Measurements from ENCODE around the gene EXOC7. TPM values are rescaled to one million over a fixed set of nuclear protein-coding genes. Genes with fewer than 3 reads are reported as not detected.

EXOC7 gene
- polyA plus RNA-seq, 1 donor (not counting 4 experiments of a cell fraction or from before 2014, with no cell fraction given): 60.6 TPM

DNA sequence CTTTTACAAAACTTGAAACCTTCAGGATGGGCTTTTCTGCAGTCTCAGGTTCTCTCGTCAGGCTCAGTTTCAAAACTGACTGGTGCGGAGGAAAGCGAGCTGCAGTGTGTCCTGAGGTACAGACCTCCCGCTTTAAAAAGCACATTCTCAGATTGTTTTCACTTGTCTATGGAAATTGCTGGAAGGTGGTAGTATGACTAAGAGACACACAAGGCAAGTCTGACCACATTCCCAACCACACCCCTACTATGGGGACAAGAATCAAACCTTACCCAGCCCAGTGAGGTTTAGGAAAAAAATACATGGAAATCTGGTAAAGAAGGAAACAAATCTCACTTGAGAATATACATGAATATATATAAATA lies 49.5 kb downstream of the EXOC7 start:
- peaks cover 27% of the 10 kb centered on the region for H3K4me1 ChIP-seq (ENCODE audit: control insufficient read depth, extremely low read depth, insufficient read depth, low read length)
- DNase-seq (ENCODE audit: low read depth, low spot score) (peak; percentile 68), FAIRE-seq (peak; percentile 88)
- dilution Hi-C loops (cut with MboI; ENCODE audit: extremely low pct_ligation_motif_present, low sequenced_read_pairs): no loop called here
- H3K9ac ChIP-seq (ENCODE audit: control insufficient read depth, extremely low read depth, insufficient read depth, low read length): peak overlapping the region; percentile 81
- H4K20me1 ChIP-seq (ENCODE audit: control insufficient read depth, extremely low read depth, insufficient read depth, low read length): no peaks in the 10 kb centered on the region
- peak overlapping the region; percentile 99 for H3K27ac ChIP-seq (ENCODE audit: control insufficient read depth, insufficient read depth, low read length)
- no peak overlapping the region for H2AFZ ChIP-seq (ENCODE audit: control insufficient read depth, low read length)
- no peaks in the 10 kb centered on the region for H3K27me3 ChIP-seq (ENCODE audit: control insufficient read depth, extremely low read depth, insufficient read depth, low read length)
- no peaks in the 10 kb centered on the region for H3K9me3 ChIP-seq (ENCODE audit: control insufficient read depth, low read depth, low read length)
- TF ChIP-seq, protein P1, sequence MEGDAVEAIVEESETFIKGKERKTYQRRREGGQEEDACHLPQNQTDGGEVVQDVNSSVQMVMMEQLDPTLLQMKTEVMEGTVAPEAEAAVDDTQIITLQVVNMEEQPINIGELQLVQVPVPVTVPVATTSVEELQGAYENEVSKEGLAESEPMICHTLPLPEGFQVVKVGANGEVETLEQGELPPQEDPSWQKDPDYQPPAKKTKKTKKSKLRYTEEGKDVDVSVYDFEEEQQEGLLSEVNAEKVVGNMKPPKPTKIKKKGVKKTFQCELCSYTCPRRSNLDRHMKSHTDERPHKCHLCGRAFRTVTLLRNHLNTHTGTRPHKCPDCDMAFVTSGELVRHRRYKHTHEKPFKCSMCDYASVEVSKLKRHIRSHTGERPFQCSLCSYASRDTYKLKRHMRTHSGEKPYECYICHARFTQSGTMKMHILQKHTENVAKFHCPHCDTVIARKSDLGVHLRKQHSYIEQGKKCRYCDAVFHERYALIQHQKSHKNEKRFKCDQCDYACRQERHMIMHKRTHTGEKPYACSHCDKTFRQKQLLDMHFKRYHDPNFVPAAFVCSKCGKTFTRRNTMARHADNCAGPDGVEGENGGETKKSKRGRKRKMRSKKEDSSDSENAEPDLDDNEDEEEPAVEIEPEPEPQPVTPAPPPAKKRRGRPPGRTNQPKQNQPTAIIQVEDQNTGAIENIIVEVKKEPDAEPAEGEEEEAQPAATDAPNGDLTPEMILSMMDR (optimal IDR thresholded peaks at IDR 0.05 in 1 of 3, IDR thresholded peaks at IDR 0.05 in 1 of 3, conservative IDR thresholded peaks at IDR 0.05 in 1 of 3; ENCODE audit: extremely low read depth in 1 of 3, insufficient read depth in 2 of 3, low read length in 3 of 3): no peak
- TF ChIP-seq EZH2 (IDR thresholded peaks at IDR 0.05; ENCODE audit: low read length): no peak
- peak overlapping the region; percentile 99 for H3K4me2 ChIP-seq (ENCODE audit: control insufficient read depth, extremely low read depth, insufficient read depth, low read depth, low read length)
- H3K9me1 ChIP-seq (ENCODE audit: control insufficient read depth, extremely low read depth, insufficient read depth, low read length): peaks cover 3% of the 10 kb centered on the region
- peaks cover 22 to 46% of the 10 kb centered on the region in 2 experiments for H3K36me3 ChIP-seq (ENCODE audit: control insufficient read depth in 2 of 2, extremely low read depth in 1 of 2, insufficient read depth in 2 of 2, low read length in 2 of 2)
- H3K4me3 ChIP-seq (ENCODE audit: control insufficient read depth in 2 of 3, extremely low read depth in 1 of 3, insufficient read depth in 2 of 3, low read depth in 1 of 3, low read length in 3 of 3): peak overlapping the region in 2 of 3 experiments; percentile 55 to 72
- peaks cover 7% of the 10 kb centered on the region for H3K79me2 ChIP-seq (ENCODE audit: control insufficient read depth, insufficient read depth, low read length)

DNA sequence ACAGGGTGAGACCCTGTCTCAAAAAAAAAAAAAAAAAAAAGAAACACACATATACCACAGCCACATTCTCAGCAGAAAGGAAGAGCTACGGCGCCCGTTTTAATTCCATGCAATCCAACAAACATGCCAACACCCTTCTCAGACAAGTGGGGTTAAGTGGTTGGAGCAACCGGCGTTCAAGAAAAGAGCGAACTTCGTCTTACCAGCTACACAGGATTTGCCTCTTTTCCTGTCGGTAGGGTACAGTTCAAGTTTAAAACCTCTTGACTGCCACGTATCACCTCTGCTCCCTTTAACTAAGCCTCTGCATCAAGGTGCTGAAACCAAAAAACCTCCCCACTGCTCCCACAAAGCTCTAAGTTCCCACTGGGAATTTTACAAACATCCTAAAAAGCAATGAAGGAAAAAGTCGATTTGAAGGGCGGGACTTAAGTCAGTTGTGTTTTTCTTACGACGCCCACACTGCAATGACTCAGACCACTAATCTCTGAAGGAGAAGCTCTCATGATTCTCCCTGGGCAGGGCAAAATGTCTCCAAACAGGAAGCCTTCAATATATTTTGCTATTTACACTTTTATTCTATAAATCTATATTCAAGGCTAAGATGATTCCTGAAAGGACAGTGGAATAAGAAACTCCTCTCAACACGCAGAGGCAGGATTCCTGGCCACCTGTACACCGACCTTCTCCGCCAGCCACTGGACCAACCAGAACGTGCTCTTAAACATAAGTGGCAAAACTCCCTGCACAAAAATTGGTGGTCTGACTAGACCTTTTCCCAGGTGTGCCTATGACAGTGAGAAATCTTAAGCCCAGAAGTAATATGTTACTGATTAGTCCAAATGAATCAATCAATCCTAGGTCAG lies 50.1 kb downstream of the EXOC7 start:
- no peaks in the 10 kb centered on the region for H3K9me3 ChIP-seq (ENCODE audit: control insufficient read depth, low read depth, low read length)
- DNase-seq (ENCODE audit: low read depth, low spot score): peak; percentile 38
- no peaks in the 10 kb centered on the region for H4K20me1 ChIP-seq (ENCODE audit: control insufficient read depth, extremely low read depth, insufficient read depth, low read length)
- peak overlapping the region; percentile 11 to 72 (median 55) for H3K4me3 ChIP-seq (ENCODE audit: control insufficient read depth in 2 of 3, extremely low read depth in 1 of 3, insufficient read depth in 2 of 3, low read depth in 1 of 3, low read length in 3 of 3)
- peak overlapping the region; percentile 99 for H3K27ac ChIP-seq (ENCODE audit: control insufficient read depth, insufficient read depth, low read length)
- dilution Hi-C loops (cut with MboI; ENCODE audit: extremely low pct_ligation_motif_present, low sequenced_read_pairs): no loop called here
- H3K27me3 ChIP-seq (ENCODE audit: control insufficient read depth, extremely low read depth, insufficient read depth, low read length): no peaks in the 10 kb centered on the region
- peaks cover 19 to 46% of the 10 kb centered on the region in 2 experiments for H3K36me3 ChIP-seq (ENCODE audit: control insufficient read depth in 2 of 2, extremely low read depth in 1 of 2, insufficient read depth in 2 of 2, low read length in 2 of 2)
- peaks cover 7% of the 10 kb centered on the region for H3K79me2 ChIP-seq (ENCODE audit: control insufficient read depth, insufficient read depth, low read length)
- no peak overlapping the region for H2AFZ ChIP-seq (ENCODE audit: control insufficient read depth, low read length)
- FAIRE-seq: peak; percentile 20
- peak overlapping the region; percentile 99 for H3K4me2 ChIP-seq (ENCODE audit: control insufficient read depth, extremely low read depth, insufficient read depth, low read depth, low read length)
- peaks cover 27% of the 10 kb centered on the region for H3K4me1 ChIP-seq (ENCODE audit: control insufficient read depth, extremely low read depth, insufficient read depth, low read length)
- peak overlapping the region; percentile 81 for H3K9ac ChIP-seq (ENCODE audit: control insufficient read depth, extremely low read depth, insufficient read depth, low read length)
- TF ChIP-seq, protein P1 (optimal IDR thresholded peaks at IDR 0.05 in 1 of 3, IDR thresholded peaks at IDR 0.05 in 1 of 3, conservative IDR thresholded peaks at IDR 0.05 in 1 of 3; ENCODE audit: extremely low read depth in 1 of 3, insufficient read depth in 2 of 3, low read length in 3 of 3): no peak
- no peak for TF ChIP-seq EZH2 (IDR thresholded peaks at IDR 0.05; ENCODE audit: low read length)
- peaks cover 3% of the 10 kb centered on the region for H3K9me1 ChIP-seq (ENCODE audit: control insufficient read depth, extremely low read depth, insufficient read depth, low read length)

Measured in keratinocyte (primary cell).